Measurements from ENCODE around the gene CDK11A. TPM values are rescaled to one million over a fixed set of nuclear protein-coding genes. Genes with fewer than 3 reads are reported as not detected.
"Not testable (repeated sequence)": the region's sequence is repeated elsewhere in the genome, so short reads cannot be mapped to it uniquely, and the experiment has no call there.

Gene CDK11A
- total RNA-seq (2014; rRNA removed; shearing (Covaris generic); ENCODE audit: low replicate concordance) = 26.2 and 39.6 TPM in 2 replicates

GRCh38 chr1:1724035-1724864, at the start of gene CDK11A:
Gene CDK11A (minus strand): TSS chr1:1724357. CDS start chr1:1722818, 1,539 bp downstream.
- H3K4me2 ChIP-seq (ENCODE audit: low read depth, low read length, poor library complexity, severe bottlenecking) = peak within 1 kb of the TSS; percentile 48
- H3K4me1 ChIP-seq (ENCODE audit: low read length); H3K36me3 ChIP-seq (ENCODE audit: insufficient read depth, low read length); H3K9me2 ChIP-seq (replicated peaks; ENCODE audit: insufficient read depth, low read length); H4K20me1 ChIP-seq (ENCODE audit: insufficient read depth, low read depth, low read length); H3K9me3 ChIP-seq (ENCODE audit: low read length); H3K27me3 ChIP-seq (ENCODE audit: low read length); H2AFZ ChIP-seq (ENCODE audit: low read length); H3K79me2 ChIP-seq (ENCODE audit: low read length): not testable (repeated sequence)
- peak within 1 kb of the TSS; percentile 26; the same call in 1 of the 2 replicates for H3K27ac ChIP-seq (ENCODE audit: low read length)
- H3K9ac ChIP-seq (ENCODE audit: low read length) = peak within 1 kb of the TSS; percentile 82
- peak within 1 kb of the TSS; percentile 77 for H3K4me3 ChIP-seq (ENCODE audit: low read length)
- DNase-seq = peak; percentile 99

- no peak overlapping the region for H3K27ac ChIP-seq (ENCODE audit: low read length)
Measured at GRCh38 chr1:1773874-1774273, 49.7 kb upstream of the CDK11A start.

GRCh38 chr1:1771096-1771495, 46.9 kb upstream of the CDK11A start:
- H3K79me2 ChIP-seq (ENCODE audit: low read length) = peaks cover 96% of the 10 kb centered on the region
- no peak overlapping the region for H3K4me3 ChIP-seq (ENCODE audit: low read length)
- peaks cover 76% of the 10 kb centered on the region for H3K36me3 ChIP-seq (ENCODE audit: insufficient read depth, low read length)
- no peak for DNase-seq
- no peaks in the 10 kb centered on the region for H3K9me3 ChIP-seq (ENCODE audit: low read length)
- H3K9ac ChIP-seq (ENCODE audit: low read length) = no peak overlapping the region
- H4K20me1 ChIP-seq (ENCODE audit: insufficient read depth, low read depth, low read length) = peaks cover 54% of the 10 kb centered on the region
- H3K27ac ChIP-seq (ENCODE audit: low read length) = no peak overlapping the region
- H3K9me2 ChIP-seq (replicated peaks; ENCODE audit: insufficient read depth, low read length) = no peaks in the 10 kb centered on the region
- no peak overlapping the region for H3K4me2 ChIP-seq (ENCODE audit: low read depth, low read length, poor library complexity, severe bottlenecking)
- H3K27me3 ChIP-seq (ENCODE audit: low read length) = no peaks in the 10 kb centered on the region
- no peak overlapping the region for H2AFZ ChIP-seq (ENCODE audit: low read length)
- H3K4me1 ChIP-seq (ENCODE audit: low read length) = peaks cover 12% of the 10 kb centered on the region

More at GRCh38 chr1:1773874-1774273, 49.7 kb upstream of the CDK11A start:
- H3K9me3 ChIP-seq (ENCODE audit: low read length) = no peaks in the 10 kb centered on the region
- no peaks in the 10 kb centered on the region for H3K27me3 ChIP-seq (ENCODE audit: low read length)
- H3K4me3 ChIP-seq (ENCODE audit: low read length) = no peak overlapping the region
- no peak overlapping the region for H2AFZ ChIP-seq (ENCODE audit: low read length)
- H3K4me2 ChIP-seq (ENCODE audit: low read depth, low read length, poor library complexity, severe bottlenecking) = no peak overlapping the region
- no peak for DNase-seq
- no peaks in the 10 kb centered on the region for H3K9me2 ChIP-seq (replicated peaks; ENCODE audit: insufficient read depth, low read length)
- peaks cover 62% of the 10 kb centered on the region for H3K36me3 ChIP-seq (ENCODE audit: insufficient read depth, low read length)
- H3K4me1 ChIP-seq (ENCODE audit: low read length) = peaks cover 25% of the 10 kb centered on the region
- peaks cover 90% of the 10 kb centered on the region for H3K79me2 ChIP-seq (ENCODE audit: low read length)
- H4K20me1 ChIP-seq (ENCODE audit: insufficient read depth, low read depth, low read length) = peaks cover 31% of the 10 kb centered on the region
- no peak overlapping the region for H3K9ac ChIP-seq (ENCODE audit: low read length)

- H4K20me1 ChIP-seq (ENCODE audit: insufficient read depth, low read depth, low read length) = peaks cover 45% of the 10 kb centered on the region
- no peaks in the 10 kb centered on the region for H3K27me3 ChIP-seq (ENCODE audit: low read length)
- H3K9me3 ChIP-seq (ENCODE audit: low read length) = no peaks in the 10 kb centered on the region
- H3K79me2 ChIP-seq (ENCODE audit: low read length) = peaks cover 95% of the 10 kb centered on the region
- H3K36me3 ChIP-seq (ENCODE audit: insufficient read depth, low read length) = peaks cover 67% of the 10 kb centered on the region
- no peak overlapping the region for H3K4me3 ChIP-seq (ENCODE audit: low read length)
- H3K4me1 ChIP-seq (ENCODE audit: low read length) = peaks cover 2% of the 10 kb centered on the region; the same call in 1 of the 2 replicates
- H3K27ac ChIP-seq (ENCODE audit: low read length) = no peak overlapping the region
- no peak overlapping the region for H3K9ac ChIP-seq (ENCODE audit: low read length)
- no peak for DNase-seq
- no peak overlapping the region for H2AFZ ChIP-seq (ENCODE audit: low read length)
- no peak overlapping the region for H3K4me2 ChIP-seq (ENCODE audit: low read depth, low read length, poor library complexity, severe bottlenecking)
- no peaks in the 10 kb centered on the region for H3K9me2 ChIP-seq (replicated peaks; ENCODE audit: insufficient read depth, low read length)
Measured at GRCh38 chr1:1770102-1770501, 45.9 kb upstream of the CDK11A start.

- no peak for DNase-seq
- Histone ChIP-seq H2AFZ (ENCODE audit: low read length) (no peak overlapping the region), H3K9me2 (replicated peaks; ENCODE audit: insufficient read depth, low read length) (no peaks in the 10 kb centered on the region), H3K27ac (ENCODE audit: low read length) (no peak overlapping the region), H3K9ac (ENCODE audit: low read length) (no peak overlapping the region), H4K20me1 (ENCODE audit: insufficient read depth, low read depth, low read length) (peaks cover 50% of the 10 kb centered on the region), H3K79me2 (ENCODE audit: low read length) (peaks cover 94% of the 10 kb centered on the region), H3K4me2 (ENCODE audit: low read depth, low read length, poor library complexity, severe bottlenecking) (no peak overlapping the region), H3K27me3 (ENCODE audit: low read length) (no peaks in the 10 kb centered on the region), H3K36me3 (ENCODE audit: insufficient read depth, low read length) (peaks cover 62% of the 10 kb centered on the region), H3K4me3 (ENCODE audit: low read length) (no peak overlapping the region), H3K9me3 (ENCODE audit: low read length) (no peaks in the 10 kb centered on the region), H3K4me1 (ENCODE audit: low read length) (no peaks in the 10 kb centered on the region)
Measured at GRCh38 chr1:1768249-1768992, 44.3 kb upstream of the CDK11A start.

- Histone ChIP-seq H3K4me1 (ENCODE audit: low read length) (peaks cover 3% of the 10 kb centered on the region; the same call in 1 of the 2 replicates), H3K27me3 (ENCODE audit: low read length) (no peaks in the 10 kb centered on the region), H3K27ac (ENCODE audit: low read length) (no peak overlapping the region), H2AFZ (ENCODE audit: low read length) (no peak overlapping the region), H3K79me2 (ENCODE audit: low read length) (peaks cover 74% of the 10 kb centered on the region), H3K36me3 (ENCODE audit: insufficient read depth, low read length) (peaks cover 51% of the 10 kb centered on the region), H3K4me3 (ENCODE audit: low read length) (no peak overlapping the region), H3K9me2 (replicated peaks; ENCODE audit: insufficient read depth, low read length) (no peaks in the 10 kb centered on the region), H3K9me3 (ENCODE audit: low read length) (no peaks in the 10 kb centered on the region), H3K9ac (ENCODE audit: low read length) (no peak overlapping the region), H3K4me2 (ENCODE audit: low read depth, low read length, poor library complexity, severe bottlenecking) (no peak overlapping the region), H4K20me1 (ENCODE audit: insufficient read depth, low read depth, low read length) (peaks cover 62% of the 10 kb centered on the region)
- no peak for DNase-seq
Measured at GRCh38 chr1:1764876-1765470, 40.8 kb upstream of the CDK11A start.

GRCh38 chr1:1763657-1764621, 39.8 kb upstream of the CDK11A start:
- H3K4me3 ChIP-seq (ENCODE audit: low read length) = no peak overlapping the region
- H3K27me3 ChIP-seq (ENCODE audit: low read length) = no peaks in the 10 kb centered on the region
- H4K20me1 ChIP-seq (ENCODE audit: insufficient read depth, low read depth, low read length) = peaks cover 65% of the 10 kb centered on the region
- no peak overlapping the region for H3K27ac ChIP-seq (ENCODE audit: low read length)
- H3K9me3 ChIP-seq (ENCODE audit: low read length) = no peaks in the 10 kb centered on the region
- H3K9ac ChIP-seq (ENCODE audit: low read length) = no peak overlapping the region
- H3K79me2 ChIP-seq (ENCODE audit: low read length) = peaks cover 64% of the 10 kb centered on the region
- no peaks in the 10 kb centered on the region for H3K9me2 ChIP-seq (replicated peaks; ENCODE audit: insufficient read depth, low read length)
- peaks cover 3% of the 10 kb centered on the region; the same call in 1 of the 2 replicates for H3K4me1 ChIP-seq (ENCODE audit: low read length)
- peaks cover 45% of the 10 kb centered on the region for H3K36me3 ChIP-seq (ENCODE audit: insufficient read depth, low read length)
- H3K4me2 ChIP-seq (ENCODE audit: low read depth, low read length, poor library complexity, severe bottlenecking) = no peak overlapping the region
- no peak for DNase-seq
- no peak overlapping the region for H2AFZ ChIP-seq (ENCODE audit: low read length)

All from Karpas-422 (cell line).